DMS53 (cell line): ENCODE measurements around the gene TMEM117.
"Not testable (repeated sequence)": the region's sequence is repeated elsewhere in the genome, so short reads cannot be mapped to it uniquely, and the experiment has no call there.

Experiments used
- DNase-seq: peaks from one replicate; lab custom pipeline; 2025; lab: John Stamatoyannopoulos, UW

Gene TMEM117

DNA sequence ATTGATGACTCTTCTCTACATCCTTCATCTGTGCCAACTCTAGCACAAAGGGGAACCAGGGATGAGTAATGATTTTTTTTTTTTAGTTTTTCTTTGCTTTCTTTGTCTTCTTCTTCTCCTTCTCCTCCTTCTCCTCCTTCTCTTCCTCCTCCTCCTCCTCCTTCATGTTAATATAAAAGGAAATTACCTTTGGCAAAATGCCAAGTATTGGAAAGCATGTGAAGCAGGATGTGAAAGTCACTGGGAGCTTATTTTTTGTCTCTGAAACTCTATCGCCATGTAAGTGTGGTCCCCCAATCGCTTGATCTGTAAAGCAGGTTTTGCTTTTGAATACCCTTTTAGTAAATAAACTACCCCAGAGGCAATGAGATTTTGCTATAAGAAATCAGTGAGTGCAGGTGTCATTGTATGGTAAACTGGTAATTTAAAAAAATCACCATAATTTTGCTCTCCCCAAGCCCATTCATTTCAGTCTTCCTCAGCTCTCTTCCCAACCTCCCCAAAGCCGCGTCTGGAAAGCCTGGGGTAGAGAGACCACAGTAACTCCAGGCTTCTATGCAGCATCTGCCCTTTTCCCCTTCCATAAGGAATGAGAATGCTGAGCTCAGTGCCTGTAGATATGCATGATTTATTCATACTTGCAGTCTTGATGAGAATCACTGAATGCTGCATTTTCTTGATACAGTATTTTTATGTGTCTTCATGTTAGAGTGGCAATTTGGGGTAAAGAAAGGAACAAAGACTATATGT, 388.7 kb downstream of the TMEM117 start:
- DNase-seq = no peak

DNA sequence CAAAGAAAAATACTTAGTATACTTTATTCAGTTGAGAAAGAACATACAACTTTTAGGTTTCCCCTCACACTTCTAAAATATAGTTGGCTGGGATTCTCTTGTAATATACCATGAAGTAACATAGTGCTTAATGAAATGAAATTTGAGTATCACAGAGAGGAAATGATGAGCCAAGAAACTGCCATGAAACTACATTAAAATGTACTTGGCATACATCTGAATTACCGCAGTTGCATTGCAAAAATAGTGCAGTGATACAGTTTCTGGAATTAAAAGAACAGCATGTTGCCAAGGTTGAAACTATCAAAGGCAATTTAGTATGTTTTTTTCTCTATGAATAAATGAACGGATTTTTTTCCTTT, 389.2 kb downstream of the TMEM117 start:
- no peak for DNase-seq

DNA sequence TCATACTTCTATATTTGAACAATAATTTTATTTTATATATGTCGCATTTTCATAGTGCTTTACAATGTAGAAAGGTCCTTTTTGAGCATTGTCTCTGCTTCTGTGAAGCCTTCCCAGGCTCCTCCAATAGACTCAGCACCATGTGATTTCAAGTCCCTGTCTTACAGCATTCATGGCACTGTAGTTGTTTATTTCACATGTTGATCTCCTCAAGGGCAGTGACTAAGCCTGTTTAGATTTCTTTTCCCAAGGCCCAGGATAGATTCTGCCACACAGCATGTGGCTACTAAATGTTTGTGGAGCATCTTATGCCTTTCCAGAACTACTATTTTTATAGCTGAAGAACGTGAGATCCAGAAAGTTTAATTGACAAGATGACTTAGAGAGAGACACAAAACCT, 391.7 kb downstream of the TMEM117 start:
- no peak for DNase-seq

DNA sequence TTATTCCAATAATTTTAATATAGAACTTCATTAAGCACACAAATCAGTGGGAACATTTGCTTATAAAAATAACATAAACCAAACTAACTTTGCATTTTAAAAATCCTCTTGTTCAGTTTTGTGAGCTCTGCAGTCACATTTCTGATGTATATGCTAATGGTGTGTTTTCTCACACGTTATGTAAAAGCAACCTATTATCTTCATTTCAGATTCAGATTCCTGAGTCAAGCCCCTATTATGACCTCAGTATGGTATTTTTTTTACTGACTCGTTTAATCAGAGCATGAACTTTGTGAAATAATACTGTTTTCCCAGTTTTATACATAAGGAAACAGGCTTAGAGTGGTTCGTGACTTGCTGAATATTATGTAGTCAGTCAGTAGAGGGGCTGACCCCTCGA, 394.0 kb downstream of the TMEM117 start:
- no peak for DNase-seq

DNA sequence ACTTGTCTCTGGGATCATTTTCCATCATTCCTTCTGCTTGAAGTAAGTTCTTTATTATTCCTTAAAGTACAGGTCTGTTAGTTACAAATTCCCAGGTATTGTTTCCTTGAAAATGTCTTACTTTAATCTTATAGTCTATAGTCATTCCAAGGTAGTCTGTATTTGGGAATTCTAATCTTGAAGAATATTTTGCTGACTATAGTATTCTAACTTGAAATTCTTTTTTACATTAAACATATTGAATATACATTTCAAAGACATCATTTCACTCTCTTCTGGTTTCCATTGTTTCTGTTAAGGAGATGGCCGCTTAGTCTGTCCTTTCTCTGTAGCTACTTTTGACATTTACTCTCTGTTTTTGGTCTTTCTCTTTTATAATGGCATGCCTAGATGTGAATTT, 399.8 kb downstream of the TMEM117 start:
- no peak for DNase-seq

DNA sequence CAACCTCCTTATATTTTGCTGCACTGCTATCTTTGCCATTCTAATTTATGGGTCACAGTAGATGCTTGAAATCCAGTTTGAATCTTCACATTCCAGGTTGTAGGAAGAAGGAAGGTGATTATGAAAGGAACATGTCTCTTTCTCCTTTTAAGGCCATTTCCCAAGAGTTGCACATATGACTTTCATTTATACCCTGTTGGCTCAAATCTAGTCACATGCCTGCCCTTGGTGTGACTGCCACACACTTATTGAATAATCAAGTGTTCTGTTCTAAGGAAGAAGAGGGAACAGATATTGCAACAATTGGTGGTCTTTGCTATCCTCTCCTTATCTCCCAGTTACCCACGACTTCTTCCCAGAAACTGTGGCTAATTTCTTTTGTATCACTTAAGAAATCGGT, 404.3 kb downstream of the TMEM117 start:
- no peak for DNase-seq

DNA sequence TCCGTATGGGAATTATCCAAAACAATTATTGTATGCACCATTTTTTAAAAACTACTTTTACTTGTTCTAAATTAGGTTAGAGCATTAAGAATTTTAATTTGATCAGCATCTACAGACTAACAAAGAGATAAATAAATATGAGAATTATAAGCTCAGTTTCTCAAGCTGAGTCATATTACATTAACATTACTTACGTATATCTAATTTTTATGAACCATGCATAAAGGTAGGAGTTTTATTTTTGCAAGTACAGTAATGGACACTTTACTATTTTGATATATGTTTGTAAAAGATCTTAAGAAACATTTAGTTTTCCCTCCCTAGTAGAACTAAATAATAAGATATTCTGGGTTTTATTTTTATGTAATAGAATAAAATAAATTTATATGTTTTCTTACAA, 410.1 kb downstream of the TMEM117 start:
- DNase-seq = no peak

DNA sequence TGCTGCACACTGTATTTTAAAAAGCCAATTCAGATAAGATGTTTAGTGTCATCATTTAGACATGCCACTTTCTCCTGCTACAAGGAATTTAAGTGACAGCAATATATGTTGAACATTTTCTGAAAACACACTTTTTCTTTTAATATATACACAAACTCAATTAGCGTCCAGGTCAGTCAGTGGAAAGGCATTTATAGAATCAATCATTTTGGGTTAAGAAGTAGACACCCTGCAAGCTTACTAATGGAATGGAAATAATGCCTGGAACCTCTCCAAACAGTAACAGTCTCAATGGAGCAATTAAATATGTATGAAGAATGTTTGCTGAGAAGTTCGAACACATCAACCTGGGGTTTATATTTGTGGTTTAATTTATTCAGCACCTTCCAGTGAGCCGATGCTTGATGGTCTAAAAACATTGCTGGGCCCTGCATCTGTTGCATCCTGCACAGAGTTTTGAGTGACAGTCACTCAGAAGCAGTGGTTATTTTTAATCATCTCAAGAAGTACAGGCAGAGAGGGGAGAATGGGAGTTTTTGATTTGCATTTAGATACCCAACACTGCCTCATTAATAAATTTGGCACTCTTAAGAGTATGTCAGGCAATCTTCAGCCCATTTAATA, 410.7 kb downstream of the TMEM117 start:
- no peak for DNase-seq

DNA sequence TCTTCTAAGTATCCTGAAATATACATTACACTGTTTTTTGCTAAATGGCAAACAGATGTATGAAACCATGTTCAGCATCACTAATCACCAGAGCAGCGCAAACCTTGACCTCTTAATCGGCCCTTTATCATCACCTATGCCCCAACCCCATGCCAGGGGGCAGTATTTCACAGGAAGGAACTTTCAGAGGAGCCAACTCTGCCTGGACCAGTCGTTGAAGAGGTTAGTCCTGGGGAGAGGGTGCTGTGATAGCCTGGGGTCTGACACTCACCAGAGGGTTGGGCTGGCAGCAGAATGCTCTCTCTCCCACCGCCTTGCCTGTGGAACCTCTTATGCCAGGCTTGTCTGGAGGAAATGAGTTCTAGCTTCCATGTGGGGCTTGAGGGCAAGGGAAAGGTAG, 411.7 kb downstream of the TMEM117 start:
- peak; percentile 61 for DNase-seq

DNA sequence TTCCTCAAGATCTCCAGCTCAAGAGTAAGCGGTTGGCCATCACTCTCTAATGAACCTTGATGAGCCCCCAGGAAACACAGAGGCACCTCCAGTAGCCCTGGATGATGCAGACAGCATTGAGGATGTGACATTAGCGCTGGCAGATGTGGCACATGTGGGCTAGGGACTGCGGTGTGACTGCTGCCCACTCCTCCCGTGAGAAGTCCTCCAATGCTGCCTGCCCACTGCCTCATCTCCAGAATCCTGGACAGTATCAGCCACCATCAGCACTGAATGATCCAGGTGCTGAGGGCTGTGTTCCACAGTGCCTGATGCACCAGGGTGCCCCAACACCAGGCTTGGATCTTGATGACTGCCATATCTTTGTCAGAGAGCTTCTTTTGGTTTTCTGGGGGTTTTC, 412.6 kb downstream of the TMEM117 start:
- no peak for DNase-seq

DNA sequence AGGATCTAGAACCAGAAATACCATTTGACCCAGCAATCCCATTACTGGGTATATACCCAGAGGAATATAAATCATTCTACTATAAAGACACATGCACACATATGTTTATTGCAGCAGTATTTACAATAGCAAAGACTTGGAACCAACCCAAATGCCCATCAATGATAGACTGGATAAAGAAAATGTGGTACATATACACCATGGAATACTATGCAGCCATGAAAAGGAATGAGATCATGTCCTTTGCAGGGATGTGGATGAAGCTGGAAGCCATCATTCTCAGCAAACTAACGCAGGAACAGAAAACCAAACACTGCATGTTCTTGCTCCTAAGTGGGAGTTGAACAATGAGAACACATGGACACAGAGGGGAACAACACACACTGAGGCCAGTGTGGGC, 414.6 kb downstream of the TMEM117 start:
- DNase-seq = not testable (repeated sequence)

DNA sequence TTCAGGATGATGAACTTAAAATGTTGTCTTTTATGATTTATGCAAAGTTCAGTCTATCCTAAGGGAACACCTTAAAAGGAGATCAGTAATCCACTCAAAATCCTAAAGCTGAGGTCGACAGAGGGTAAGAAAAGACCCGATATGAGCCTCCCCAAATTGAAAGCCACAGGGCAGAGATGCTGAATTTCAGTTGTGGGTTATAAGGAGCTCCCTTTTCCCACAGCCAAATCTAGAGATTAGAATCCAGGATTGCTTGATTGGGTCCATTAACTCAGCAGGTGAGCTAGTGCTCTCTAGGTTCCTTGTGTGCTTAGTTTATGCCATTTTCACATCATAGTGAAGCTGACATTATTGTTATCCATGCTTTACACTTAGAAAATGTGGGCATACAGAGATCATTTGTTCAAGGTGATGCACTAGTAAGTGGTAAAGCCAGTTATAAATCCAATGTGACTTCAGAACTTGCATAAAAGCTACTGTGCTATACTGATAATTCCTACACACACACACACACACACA, 417.5 kb downstream of the TMEM117 start:
- DNase-seq = no peak

DNA sequence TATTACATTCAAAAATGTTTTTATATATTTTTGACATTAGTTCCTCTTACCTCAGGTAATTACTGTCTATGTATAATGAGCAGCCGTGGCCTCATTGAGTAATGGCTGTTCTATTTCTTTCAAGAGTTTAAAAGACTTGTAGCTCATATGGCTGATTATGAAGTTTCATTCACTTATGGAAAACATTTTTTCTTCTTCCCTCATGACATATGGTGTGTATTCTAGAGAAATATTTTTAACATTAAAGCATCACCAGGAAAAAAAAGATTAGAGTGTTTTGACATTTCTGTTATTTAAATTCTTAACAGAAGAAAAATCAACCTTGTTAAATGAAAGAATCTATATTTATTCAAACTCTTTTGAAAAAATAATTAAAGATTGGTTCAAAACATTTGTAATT, 422.4 kb downstream of the TMEM117 start:
- DNase-seq = no peak

DNA sequence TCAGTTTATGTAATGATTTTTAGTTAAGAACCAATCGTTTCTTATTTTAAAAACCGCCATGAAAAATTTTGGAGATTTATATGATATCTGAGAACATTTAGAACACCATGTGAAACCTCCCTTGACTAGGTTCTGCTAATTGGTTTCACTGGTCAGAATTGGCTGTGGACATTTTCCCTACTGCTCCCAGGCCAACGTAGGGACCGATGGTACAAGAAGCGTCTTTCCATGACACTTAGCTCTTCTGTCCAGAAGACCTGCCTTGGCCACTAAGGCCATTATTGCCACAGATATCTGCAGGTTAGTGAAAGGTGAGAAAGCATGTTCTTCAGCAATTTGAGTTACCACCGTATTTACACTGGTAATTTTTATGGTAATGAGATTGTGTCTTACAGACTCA, 424.0 kb downstream of the TMEM117 start:
- DNase-seq = no peak

DNA sequence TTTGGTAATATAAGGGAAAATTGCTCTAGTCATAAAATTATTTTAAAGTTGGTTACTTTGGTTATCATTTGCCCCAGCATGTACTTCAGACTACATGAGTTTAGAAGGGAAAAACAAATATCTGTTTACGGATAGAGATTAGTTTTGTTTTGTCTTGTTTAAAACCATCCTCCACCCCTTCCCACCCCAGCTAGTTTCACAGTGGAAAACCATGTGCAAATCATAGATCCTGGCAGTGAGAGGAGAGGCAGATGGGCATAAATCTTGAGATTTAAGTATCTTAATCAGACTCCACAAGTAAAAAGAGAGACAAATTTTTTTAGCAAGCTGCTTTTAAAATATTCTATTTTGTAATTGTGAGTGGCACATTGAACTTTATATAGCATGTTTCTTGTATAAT, 424.7 kb downstream of the TMEM117 start:
- no peak for DNase-seq

DNA sequence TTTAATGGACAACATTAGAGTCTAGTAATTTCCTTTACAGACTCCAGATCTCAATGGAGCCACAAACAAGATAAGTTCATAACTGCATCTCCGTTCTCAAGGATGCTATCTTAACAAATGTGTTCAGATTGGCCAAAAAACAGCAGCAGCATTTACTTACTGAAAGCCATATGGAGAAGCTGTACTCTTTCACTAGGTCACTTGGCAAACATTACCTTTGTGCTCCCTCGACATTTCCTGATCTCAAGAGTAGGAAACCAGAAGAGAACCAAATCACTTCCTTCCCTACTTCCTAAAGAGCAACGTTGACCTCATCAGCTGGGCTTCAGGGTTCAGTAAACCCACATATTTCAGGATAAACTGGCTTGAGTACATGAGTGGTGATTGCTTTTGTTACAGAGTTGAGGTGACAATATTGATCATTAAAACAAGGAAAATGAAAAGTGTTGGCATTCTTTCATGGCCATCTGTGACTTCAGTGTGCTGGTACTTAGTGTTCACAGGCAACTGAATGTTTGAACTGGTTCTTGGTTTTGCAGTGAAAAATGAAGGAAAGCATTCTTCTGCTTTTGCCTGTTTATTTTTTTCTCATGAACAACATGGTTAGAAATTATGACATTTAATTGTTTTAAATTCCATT, 449.6 kb downstream of the TMEM117 start:
- peak; percentile 29 for DNase-seq

DNA sequence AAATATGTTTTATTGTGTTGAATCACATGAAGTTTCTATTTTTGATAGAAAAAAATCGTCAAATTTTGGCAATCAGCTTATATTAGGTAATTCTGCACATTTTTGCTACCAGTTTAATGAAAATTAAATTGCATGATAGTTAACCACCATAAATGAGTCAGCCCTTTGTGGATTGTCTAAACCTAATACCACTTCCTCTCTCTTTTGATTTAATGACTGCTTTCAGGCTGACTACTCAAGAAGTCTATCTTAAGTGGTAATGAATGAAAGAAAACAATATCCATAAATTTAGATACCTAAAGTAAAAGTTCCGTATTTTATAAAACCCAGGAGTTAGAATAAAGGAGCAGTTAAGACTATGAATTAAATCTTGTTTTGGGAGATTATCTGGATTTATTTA, 450.5 kb downstream of the TMEM117 start:
- DNase-seq = no peak

DNA sequence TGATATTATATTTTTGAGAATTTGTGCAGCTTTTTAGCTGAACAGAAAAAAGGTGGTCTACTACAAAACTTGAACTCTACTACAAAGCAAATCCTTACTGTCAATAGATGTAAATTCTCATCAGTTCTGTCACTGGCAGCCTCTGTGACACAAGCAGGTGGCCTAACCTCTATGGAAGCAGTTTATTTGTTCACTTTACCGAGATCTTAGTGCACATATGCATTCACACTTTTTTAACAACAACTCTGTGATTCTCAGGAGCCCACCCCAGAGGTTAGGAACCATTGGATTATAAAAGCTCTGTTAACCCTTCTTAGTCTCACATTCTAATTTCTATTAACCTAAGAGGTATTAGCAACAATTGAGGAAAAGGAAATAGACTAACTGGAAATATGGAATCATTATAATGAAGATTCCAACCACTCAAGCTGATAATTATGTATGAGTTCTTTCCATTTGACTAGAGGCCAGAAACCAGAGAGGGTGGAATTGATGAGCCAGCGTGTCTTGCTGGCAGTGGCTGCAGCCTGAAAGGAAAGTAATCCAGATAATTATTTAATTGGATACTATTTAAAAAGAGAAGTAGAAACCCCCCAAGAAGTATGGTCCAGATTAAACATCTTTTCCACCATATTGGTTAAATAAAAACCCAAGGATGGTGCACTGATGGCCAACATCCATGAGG, 451.1 kb downstream of the TMEM117 start:
- DNase-seq = no peak

DNA sequence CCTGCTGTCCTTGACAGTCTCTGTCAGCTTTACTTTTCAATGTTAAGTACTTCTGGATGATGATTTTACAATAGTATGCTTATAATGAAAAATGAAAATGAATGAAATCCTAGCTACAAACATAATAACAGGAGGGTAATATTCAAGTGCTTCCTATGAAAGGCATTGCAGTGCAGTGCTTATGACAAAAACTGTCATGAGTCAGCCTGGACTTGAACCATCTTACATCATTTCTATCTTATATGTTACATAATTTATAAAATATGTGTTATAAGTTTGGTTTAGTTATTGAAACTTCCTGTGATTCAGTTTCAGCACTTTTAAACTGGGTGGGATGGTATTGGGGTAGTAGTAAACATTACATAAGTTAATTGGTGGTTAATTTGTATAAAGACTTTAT, 451.7 kb downstream of the TMEM117 start:
- no peak for DNase-seq

DNA sequence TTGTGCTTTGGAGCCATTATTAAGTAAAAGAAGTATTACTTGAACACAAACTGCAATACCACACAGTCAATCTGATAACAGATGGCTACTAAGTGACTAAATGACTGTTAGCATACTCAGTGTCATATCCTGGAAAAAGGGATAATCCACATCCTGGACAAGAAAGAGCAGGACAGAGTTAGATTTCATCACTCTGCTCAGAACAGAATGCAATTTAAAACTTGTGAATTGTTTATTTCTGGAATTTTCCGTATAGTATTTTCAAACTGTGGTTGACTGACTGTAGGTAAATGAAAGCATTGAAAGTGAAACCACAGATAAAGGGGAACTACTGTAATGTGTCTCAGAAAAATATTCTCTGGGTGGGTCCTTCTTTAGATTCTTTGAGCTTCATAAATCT, 458.8 kb downstream of the TMEM117 start:
- no peak for DNase-seq

DNA sequence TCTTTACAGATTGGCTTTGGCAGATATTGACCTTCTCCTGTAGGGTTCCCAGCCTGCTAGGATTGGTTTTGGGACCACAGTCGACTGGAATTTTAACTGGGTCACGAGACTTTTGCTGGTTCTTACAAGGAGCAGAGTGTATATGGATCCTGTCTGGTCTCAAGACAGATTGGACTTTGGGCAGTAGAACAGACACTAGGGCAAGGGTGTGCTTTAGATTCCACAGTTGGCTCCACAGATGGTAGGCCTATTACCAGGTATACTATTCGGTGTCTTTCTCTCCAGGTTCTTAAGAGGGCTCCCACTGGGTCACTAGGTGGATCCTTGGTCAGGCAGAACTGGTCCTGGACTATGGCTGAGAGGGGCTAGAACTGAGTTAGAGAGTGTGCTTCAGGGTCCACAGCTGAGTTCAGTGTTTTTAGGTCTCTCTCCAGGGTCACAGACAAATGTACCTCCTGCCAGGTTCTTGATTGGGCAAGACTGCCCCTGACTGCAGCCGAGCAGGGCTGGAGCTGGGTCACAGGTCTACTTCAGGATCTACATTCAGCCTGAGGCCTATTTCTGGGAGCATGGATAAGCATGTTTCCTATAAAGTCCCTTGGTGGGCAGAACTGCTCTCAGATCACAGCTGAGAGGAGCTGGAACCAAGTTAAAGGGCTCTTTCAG, 460.2 kb downstream of the TMEM117 start:
- DNase-seq = no peak

DNA sequence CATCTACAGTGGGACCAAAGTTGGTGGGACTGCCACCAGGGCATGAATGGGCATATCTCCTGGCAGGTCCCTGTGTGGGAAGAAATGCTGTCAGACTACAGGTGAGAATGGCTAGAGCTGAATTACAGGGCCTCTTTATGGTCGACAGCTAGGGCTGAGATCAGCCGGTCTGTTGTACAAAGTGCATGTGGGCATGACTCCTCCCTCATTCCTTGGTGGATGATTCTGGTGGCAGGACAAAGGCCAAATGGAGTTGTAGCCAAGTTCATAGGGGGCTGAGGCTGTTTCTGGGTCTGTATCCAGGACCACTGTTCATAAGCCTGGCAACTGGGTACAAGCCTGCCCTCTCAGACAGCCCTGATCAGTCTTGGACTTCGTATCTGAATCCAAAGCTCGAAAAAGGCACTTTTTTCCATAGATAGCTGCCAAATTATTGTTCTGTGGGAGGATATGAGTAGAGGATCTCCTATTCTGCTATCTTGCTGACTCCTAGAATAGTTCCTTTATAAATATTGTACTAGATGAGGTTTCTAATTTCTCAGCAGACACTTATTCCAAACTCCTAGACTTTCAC, 460.8 kb downstream of the TMEM117 start:
- DNase-seq = no peak
